ENCODE measurements around the gene HIP1.
A peak's percentile ranks its signal among the peaks of the same experiment; 100 is the strongest.
"Not testable (repeated sequence)": the region's sequence is repeated elsewhere in the genome, so short reads cannot be mapped to it uniquely, and the experiment has no call there.

The HIP1 gene

GRCh38 chr7:75738975-75739795 lies 444 bp upstream of the HIP1 start:
- DNase-seq (ENCODE audit: low spot score) = peak; percentile 100

DNA sequence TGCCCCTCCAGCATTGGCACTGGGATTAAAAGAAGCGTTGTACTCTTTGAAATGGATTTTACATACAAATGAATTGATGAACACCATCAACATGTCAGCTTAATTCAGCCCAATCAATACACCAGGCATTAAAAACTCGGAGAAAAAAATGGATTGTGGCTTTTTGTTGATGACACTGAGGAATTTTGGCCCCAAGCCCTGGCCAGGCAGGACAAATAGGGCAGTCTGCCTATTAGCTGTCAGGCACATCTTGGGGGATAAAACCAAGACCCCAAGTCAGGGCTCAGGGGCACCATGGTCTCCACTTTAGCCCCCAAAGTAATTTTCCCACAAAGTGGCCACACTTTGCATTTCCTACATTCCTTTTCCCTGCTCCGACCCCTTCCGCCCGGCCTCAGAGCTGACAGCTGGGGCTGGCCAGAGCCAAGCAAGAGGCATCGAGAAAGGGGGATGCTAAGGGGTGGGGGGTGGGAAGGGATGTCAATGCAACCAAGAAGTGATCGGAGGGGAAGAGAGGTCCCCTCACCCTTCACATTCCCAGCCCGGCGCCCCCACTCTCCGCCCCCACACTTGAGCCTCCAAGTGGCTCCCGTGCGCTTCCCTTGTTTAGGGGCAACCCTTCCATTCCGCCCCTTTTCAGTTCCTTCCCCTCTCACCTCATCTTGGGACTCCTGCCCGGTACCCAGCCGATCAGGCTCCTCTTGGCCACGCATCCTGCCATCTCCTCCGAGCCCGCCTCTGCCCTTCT lies 711 bp downstream of the HIP1 start:
- DNase-seq (ENCODE audit: low spot score) = no peak

DNA sequence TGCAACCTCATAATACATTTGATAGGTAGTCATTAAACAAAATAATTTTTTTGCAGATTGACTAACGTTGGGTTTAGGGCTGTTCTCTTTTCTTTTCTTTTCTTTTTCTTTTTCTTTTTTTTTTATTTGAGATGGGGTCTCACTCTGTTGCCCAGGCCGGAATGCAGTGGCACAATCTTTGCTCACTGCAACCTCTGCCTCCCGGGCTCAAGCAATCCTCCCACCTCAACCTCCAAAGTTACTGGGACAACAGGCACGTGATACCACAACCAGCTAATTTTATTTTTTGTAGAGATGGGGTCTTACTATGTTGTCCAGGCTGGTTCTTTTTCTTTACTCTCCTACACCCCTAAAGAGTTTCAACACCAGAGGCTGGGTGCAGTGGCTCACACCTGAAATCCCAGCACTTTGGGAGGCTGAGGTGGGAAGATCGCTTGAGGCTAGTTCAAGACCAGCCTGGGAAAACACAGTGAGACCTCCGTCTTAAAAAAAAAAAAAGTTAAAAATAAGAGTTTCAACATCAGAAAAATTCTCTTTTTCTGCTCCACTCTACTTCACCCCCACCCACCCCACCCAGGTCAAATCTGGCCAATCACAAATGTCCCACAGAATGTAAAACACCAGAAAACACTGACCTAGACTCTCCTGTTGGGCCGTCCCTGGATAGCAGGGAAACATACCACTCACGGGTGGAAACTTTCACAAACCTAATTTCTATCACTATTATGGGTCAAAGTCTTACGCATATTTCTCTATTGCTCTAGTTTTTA lies 3.0 kb downstream of the HIP1 start:
- no peak for DNase-seq (ENCODE audit: low spot score)

DNA sequence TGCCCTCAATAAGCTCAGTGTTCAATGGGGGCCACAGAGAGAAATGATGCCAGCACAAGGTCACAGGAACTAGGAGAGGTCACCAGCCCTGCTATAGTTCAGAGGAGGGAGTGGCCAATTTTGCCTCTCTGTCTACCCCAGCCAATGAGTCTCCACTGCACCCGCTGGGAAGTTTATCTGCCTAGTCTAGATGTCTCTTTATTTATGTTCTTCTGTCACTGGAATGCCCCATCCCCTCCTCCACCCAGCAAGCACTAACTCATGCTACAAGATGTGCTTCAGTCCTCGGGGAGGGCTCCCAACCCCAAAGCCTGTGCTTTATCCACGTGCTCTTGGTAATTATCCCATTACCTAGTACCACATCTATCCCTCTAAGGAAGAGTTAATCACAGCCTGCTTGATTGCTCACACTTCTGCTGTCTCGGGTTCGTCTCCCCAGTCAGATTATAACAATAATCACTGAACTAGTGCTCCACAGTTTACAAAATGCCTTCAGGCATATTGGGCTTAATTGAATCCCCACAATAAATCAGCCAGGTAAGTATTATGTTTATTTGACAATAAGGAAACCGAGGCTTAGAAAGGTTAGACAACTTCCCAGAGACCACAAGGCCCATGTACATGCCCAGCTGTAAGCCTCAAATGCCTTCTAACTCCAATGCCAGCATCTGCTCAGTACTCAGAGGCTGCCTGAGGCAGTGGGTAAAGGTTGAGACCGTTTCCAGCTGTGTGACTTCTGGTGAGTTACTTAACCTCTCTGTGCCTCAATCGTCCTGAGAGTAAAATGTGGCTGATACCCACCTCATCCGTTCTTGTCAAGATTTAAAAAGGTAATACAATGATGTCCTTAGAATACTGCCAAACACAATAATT lies 3.9 kb downstream of the HIP1 start:
- no peak for DNase-seq (ENCODE audit: low spot score)

GRCh38 chr7:75732764-75733630 lies 5.7 kb downstream of the HIP1 start:
- DNase-seq (ENCODE audit: low spot score) = no peak

DNA sequence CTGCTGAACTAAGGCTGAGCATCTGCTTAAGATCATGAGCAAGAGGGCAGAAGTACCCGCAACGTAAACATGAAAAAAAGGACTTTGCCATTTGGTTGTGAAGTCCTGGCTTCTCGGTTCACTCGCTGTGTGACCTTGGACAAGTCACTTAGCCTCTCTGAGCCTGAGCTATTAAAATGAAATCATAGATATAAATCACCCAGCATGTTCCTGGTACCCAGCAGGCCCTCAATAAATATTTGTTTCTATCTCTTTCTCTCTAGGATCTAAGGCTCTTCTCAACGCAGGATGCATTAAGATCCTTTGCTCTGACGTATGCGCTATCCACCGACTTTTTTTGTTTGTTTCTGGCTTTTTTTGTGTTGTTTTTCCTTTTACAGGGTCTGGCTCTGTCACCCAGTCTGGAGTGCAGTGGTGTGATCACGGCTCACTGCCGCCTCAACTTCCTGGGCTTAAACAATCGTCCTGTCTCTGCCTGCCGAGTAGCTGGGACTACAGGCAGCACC lies 6.7 kb downstream of the HIP1 start:
- DNase-seq (ENCODE audit: low spot score) = no peak

DNA sequence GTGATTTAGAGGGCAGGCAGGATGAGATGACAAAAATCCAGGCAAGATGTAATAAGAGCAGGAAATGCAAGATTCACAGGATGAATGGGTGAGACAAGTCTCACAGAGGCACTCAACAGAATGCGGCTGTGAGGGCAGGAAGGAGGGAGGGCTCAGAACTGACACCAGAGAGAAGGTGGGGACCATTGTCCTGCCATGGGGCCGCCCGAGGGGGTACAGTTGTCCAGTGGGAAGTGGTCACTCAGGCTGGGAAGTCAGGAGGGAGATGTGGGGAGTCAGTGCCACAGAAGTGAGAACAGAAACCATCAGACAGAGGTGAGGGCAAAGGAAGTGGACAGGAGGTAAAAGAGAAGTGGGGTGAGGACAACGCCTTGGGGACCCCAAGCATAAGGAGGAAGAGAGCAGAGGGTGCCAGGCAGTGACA lies 8.9 kb downstream of the HIP1 start:
- DNase-seq (ENCODE audit: low spot score) = no peak

- DNase-seq (ENCODE audit: low spot score) = no peak
Measured at GRCh38 chr7:75727881-75728593, 10.7 kb downstream of the HIP1 start.

GRCh38 chr7:75727351-75727750 lies 11.4 kb downstream of the HIP1 start:
- not testable (repeated sequence) for DNase-seq (ENCODE audit: low spot score)

DNA sequence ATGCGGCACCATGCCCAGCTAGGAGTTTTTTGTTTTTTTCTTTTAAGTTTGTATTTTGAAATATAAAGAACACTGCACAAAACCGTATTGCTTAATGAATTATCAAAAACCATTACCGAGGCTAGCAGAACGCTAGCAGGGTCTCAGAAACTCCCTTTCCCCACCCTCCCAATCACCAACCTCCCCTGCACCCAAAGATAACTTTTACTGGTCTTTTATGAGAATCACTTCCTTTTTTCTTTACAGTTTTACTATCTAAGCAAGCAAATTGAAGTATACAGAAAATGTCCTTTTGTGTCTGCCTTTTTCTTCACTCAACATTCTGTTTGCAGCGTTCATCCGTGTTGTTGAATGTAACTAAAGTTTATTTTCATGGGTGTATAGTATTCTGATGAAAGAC lies 13.4 kb downstream of the HIP1 start:
- no peak for DNase-seq (ENCODE audit: low spot score)

DNA sequence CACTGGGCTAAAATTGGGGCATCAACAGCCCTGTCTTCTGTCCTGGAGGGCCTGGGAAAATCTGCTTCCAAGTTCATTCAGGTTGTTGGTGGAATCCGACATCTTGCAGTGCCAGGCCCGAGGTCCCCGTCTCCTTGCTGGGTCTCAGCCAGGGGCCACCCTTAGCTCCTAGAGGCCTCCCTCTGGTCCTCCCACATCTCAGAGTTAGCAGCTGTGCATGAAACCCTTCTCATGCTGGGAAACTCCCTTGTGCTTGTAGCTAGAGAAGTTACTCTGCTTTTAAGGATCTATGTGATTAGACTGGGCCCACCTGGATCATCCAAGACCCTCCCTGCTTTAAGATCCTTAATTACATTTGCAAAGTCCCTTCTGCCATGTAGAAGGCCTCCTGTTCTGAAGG lies 15.3 kb downstream of the HIP1 start:
- DNase-seq (ENCODE audit: low spot score) = no peak

DNA sequence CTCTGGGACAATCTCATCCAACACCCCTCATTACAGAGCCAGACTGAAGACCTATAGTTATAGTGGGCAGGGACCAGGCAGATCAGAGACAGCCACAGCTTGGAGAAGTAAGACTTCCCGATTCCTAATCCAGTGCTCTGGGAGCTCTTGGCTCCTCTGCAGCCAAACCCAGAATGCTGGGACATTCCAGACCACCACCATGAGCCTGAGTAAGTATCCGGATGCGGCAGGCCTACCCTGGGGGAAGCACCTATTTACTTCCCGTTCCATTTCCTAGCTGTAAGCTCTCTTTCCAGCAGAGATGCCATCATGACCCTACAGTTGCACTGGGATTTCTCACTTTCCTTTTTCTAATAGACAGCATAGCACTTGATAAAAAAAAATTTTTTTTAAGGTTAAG lies 16.4 kb downstream of the HIP1 start:
- no peak for DNase-seq (ENCODE audit: low spot score)

- not testable (repeated sequence) for DNase-seq (ENCODE audit: low spot score)
Measured at GRCh38 chr7:75721922-75722321, 16.8 kb downstream of the HIP1 start.

GRCh38 chr7:75721426-75721825 lies 17.3 kb downstream of the HIP1 start:
- DNase-seq (ENCODE audit: low spot score) = no peak

DNA sequence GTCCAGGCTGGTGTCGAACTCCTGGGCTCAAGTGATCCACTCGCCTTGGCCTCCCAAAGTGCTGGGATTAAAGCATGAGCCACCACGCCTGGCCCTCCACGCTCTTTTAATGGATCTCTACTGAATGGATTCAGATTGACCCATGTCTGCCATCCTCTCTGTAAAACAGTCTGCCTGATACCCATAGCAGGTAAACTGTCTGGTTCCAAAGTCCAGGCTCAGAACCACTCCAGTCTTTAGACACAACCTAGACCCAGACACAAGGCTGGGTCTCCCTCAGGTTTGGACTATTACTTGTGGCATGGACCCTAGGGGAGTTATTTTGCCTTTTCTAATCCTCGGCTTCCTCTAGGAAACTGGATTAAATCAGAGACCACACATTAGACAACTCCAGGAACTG lies 19.1 kb downstream of the HIP1 start:
- DNase-seq (ENCODE audit: low spot score) = no peak

GRCh38 chr7:75718390-75719031 lies 20.2 kb downstream of the HIP1 start:
- no peak for DNase-seq (ENCODE audit: low spot score)

GRCh38 chr7:75717746-75718145 lies 21.0 kb downstream of the HIP1 start:
- not testable (repeated sequence) for DNase-seq (ENCODE audit: low spot score)

DNA sequence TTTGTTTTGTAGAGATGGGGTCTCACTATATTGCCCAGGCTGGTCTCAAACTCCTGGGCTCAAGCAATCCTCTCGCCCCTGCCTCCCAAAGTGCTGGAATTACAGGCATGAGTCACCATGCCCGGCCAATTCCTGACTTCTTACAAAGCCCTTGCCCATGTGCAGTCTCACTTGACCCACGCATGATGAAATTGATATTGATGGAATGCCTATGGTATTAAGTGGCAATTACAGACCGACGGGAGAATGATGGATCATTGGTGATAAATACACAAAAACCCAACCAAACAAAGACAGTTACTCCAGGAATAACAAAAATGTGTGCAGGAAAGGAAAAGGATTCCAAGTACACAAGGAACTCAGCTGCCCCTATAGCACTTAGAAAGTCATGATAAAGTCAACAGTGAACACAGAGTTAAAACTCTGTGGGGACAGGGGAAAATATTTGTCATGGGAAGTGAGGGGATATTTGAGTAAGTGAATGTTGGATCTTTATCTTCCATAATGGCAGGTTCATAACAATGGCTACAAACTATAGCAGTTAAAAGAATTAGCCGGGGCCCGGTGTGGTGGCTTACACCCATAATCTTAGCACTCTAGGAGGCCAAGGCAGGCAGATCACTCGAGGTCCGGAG lies 21.6 kb downstream of the HIP1 start:
- no peak for DNase-seq (ENCODE audit: low spot score)

DNA sequence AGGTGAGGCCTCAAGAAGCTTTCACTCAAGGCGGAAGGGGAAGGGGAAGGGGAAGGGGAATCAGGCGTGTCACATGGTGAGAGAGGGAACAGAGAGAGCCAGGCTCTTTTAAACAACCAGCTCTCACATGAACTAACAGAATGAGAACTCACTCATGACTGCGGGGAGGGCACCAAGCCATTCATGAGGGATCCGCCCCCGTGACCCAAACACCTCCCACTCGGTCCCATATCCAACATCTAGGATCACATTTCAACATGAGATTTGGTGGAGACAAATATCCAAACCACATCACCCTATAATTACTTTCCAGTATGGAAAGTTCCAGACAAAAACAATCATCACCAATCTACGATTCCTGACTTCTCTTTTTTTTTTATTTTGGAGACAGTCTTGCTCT lies 22.9 kb downstream of the HIP1 start:
- no peak for DNase-seq (ENCODE audit: low spot score)
